Measurements from ENCODE around the gene SEC14L5.

DNA sequence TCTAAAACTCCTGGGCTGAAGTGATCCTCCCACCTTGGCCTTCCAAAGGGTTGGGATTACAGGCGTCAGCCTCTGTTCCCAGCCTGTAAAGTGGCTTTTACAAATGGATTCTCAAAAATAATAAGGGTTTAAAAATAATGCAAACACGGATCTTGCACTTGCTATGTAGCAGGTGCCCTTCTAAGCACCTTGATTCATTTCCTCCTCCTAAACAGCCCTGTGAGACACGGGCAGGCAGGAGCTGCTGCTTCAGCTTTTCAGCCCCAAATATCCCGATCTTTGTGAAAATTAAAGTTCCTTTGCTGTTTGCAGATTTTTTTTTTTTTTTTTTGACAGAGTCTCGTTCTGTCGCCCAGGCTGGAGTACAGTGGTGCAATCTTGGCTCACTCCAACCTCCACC lies 43.9 kb downstream of the SEC14L5 start:
- TF ChIP-seq SP1 (IDR thresholded peaks at IDR 0.05) (no peak), TARDBP (IDR thresholded peaks at IDR 0.05) (no peak), FOXM1 (IDR thresholded peaks at IDR 0.05; ENCODE audit: borderline replicate concordance) (no peak), FOXK2 (IDR thresholded peaks at IDR 0.05) (no peak), NFRKB (IDR thresholded peaks at IDR 0.05) (no peak), ZNF384 (IDR thresholded peaks at IDR 0.05) (no peak), HDGF (IDR thresholded peaks at IDR 0.05; ENCODE audit: borderline replicate concordance) (no peak), BHLHE40 (IDR thresholded peaks at IDR 0.05; ENCODE audit: borderline replicate concordance) (no peak)
- TF ChIP-seq, protein P1, sequence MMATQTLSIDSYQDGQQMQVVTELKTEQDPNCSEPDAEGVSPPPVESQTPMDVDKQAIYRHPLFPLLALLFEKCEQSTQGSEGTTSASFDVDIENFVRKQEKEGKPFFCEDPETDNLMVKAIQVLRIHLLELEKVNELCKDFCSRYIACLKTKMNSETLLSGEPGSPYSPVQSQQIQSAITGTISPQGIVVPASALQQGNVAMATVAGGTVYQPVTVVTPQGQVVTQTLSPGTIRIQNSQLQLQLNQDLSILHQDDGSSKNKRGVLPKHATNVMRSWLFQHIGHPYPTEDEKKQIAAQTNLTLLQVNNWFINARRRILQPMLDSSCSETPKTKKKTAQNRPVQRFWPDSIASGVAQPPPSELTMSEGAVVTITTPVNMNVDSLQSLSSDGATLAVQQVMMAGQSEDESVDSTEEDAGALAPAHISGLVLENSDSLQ (IDR thresholded peaks at IDR 0.05) = no peak
